SU-DHL-6 (cell line): ENCODE measurements around the gene ZNF574.

Experiments
- H2AFZ ChIP-seq: fragments of 200-600 bp; sonication (generic); 2 replicates; pipeline ENCODE4 v1.6.1; 2014; ENCODE audit warnings: low read depth, mild to moderate bottlenecking, moderate library complexity, mixed read lengths, antibody characterized with exemption, low read length; ENCODE audit not compliant: severe bottlenecking
- H3F3A ChIP-seq: fragments of 200-600 bp; shearing (Covaris generic); 2 replicates; pipeline ENCODE4 v1.6.0; 2016; ENCODE audit warnings: antibody characterized with exemption, mild to moderate bottlenecking; ENCODE audit not compliant: insufficient read depth
- H3K27ac ChIP-seq: fragments of 200-600 bp; sonication (generic); 2 replicates; pipeline ENCODE4 v1.5.1; 2016; ENCODE audit warnings: low read depth, mild to moderate bottlenecking, low read length, moderate library complexity, mixed read lengths
- H3K27me3 ChIP-seq: fragments of 200-600 bp; sonication (generic), shearing (Covaris generic); 2 replicates; pipeline ENCODE4 v1.6.0; 2014; ENCODE audit warnings: mild to moderate bottlenecking, low read length
- H3K36me3 ChIP-seq: fragments of 200-600 bp; sonication (generic); 2 replicates; pipeline ENCODE4 v1.6.1; 2014; ENCODE audit warnings: mild to moderate bottlenecking, low read length, mixed read lengths
- H3K4me2 ChIP-seq: fragments of 300-600, 200-600 bp; shearing (Covaris generic), sonication (generic); 2 replicates; pipeline ENCODE4 v1.6.0; 2014; ENCODE audit warnings: low read length, low read depth, mild to moderate bottlenecking; ENCODE audit not compliant: poor library complexity, severe bottlenecking
- H3K4me3 ChIP-seq: fragments of 200-600 bp; sonication (generic); 2 replicates; pipeline ENCODE4 v1.5.1; 2014; ENCODE audit warnings: antibody characterized with exemption, low read length, mild to moderate bottlenecking, mixed read lengths; ENCODE audit not compliant: insufficient read depth, poor library complexity, severe bottlenecking
- H3K79me2 ChIP-seq: fragments of 200-600 bp; sonication (generic); 2 replicates; pipeline ENCODE4 v1.6.1; 2014; ENCODE audit warnings: mild to moderate bottlenecking, low read length, moderate library complexity; ENCODE audit not compliant: insufficient read depth
- H3K9ac ChIP-seq: fragments of 200-600 bp; sonication (generic); 2 replicates; pipeline ENCODE4 v1.7.0; 2014; ENCODE audit warnings: mild to moderate bottlenecking, low read length
- H3K9me2 ChIP-seq: fragments of 200-600 bp; sonication (generic); replicated peaks from 2 replicates; pipeline ENCODE4 v1.6.1; 2014; ENCODE audit warnings: low read length; ENCODE audit not compliant: insufficient read depth
- H3K9me3 ChIP-seq: fragments of 200-600 bp; sonication (generic); 2 replicates; pipeline ENCODE4 v1.6.1; 2014; ENCODE audit warnings: low read length, mixed read lengths; ENCODE audit not compliant: insufficient read depth
- H4K20me1 ChIP-seq: fragments of 200-600 bp; sonication (generic); 2 replicates; pipeline ENCODE4 v1.6.1; 2014; ENCODE audit warnings: low read depth, mild to moderate bottlenecking, antibody characterized with exemption, low read length, moderate library complexity, mixed read lengths
- CTCF ChIP-seq: fragments of 200-600 bp; sonication (generic); IDR thresholded peaks from one replicate; pipeline ENCODE4 v1.5.1; 2017; ENCODE audit warnings: antibody characterized with exemption, mild to moderate bottlenecking, low read length, moderate library complexity; ENCODE audit not compliant: insufficient read depth, poor library complexity, severe bottlenecking
- EZH2phosphoT487 ChIP-seq: fragments of 200-600 bp; sonication (generic), shearing (Covaris generic); conservative IDR thresholded peaks from 2 replicates; pipeline ENCODE4 v1.6.1; 2018; ENCODE audit warnings: mild to moderate bottlenecking, antibody characterized with exemption, low read length, moderate library complexity, mixed read lengths

Gene ZNF574

GRCh38 chr19:42086770-42087550, 11.0 kb downstream of the ZNF574 start:
- H3K9me3 ChIP-seq = no peaks in the 10 kb centered on the region
- no peaks in the 10 kb centered on the region for H3K27me3 ChIP-seq
- H3K27ac ChIP-seq = no peak overlapping the region
- H3K79me2 ChIP-seq = no peaks in the 10 kb centered on the region
- peaks cover 2% of the 10 kb centered on the region; the same call in 1 of the 2 replicates for H4K20me1 ChIP-seq
- H3K36me3 ChIP-seq = no peaks in the 10 kb centered on the region
- no peak overlapping the region for H3K9ac ChIP-seq
- H3F3A ChIP-seq = peaks cover 20% of the 10 kb centered on the region; the same call in 1 of the 2 replicates
- no peak overlapping the region for H3K4me2 ChIP-seq
- H3K9me2 ChIP-seq = no peaks in the 10 kb centered on the region
- no peak overlapping the region for H2AFZ ChIP-seq
- H3K4me3 ChIP-seq = no peak overlapping the region
- TF ChIP-seq EZH2phosphoT487 (no peak), CTCF (no peak)

- Histone ChIP-seq H3K4me3 (no peak overlapping the region), H3K27me3 (no peaks in the 10 kb centered on the region), H3K79me2 (no peaks in the 10 kb centered on the region), H3F3A (peaks cover 20% of the 10 kb centered on the region; the same call in 1 of the 2 replicates), H3K27ac (no peak overlapping the region), H3K4me2 (no peak overlapping the region), H3K36me3 (no peaks in the 10 kb centered on the region), H3K9me3 (no peaks in the 10 kb centered on the region), H4K20me1 (no peaks in the 10 kb centered on the region), H2AFZ (no peak overlapping the region), H3K9me2 (no peaks in the 10 kb centered on the region), H3K9ac (no peak overlapping the region)
- TF ChIP-seq CTCF (no peak), EZH2phosphoT487 (no peak)
These were observed 12.7 kb downstream of the ZNF574 start for GRCh38 chr19:42088471-42089190.

- no peaks in the 10 kb centered on the region for H3K79me2 ChIP-seq
These were observed 13.3 kb downstream of the ZNF574 start for GRCh38 chr19:42089191-42089750.

More at GRCh38 chr19:42089191-42089750, 13.3 kb downstream of the ZNF574 start:
- Histone ChIP-seq H2AFZ (no peak overlapping the region), H3F3A (peaks cover 20% of the 10 kb centered on the region; the same call in 1 of the 2 replicates), H3K9ac (no peak overlapping the region), H3K36me3 (no peaks in the 10 kb centered on the region), H3K27ac (no peak overlapping the region), H4K20me1 (no peaks in the 10 kb centered on the region), H3K9me2 (no peaks in the 10 kb centered on the region), H3K4me3 (no peak overlapping the region), H3K27me3 (no peaks in the 10 kb centered on the region), H3K9me3 (no peaks in the 10 kb centered on the region), H3K4me2 (no peak overlapping the region)
- TF ChIP-seq CTCF = no peak
